Fibroblast of the aortic adventitia (primary cell): ENCODE results near the gene H1-8. TPM values are rescaled to one million over a fixed set of nuclear protein-coding genes. Genes with fewer than 3 reads are reported as not detected.

ENCODE experiments used
- DNase-seq: peaks from one replicate; pipeline ENCODE4 v3.0.0-alpha.2; 2010; ENCODE audit warnings: low read depth
- H3K4me3 ChIP-seq: 2 replicates; pipeline ENCODE4 v1.5.1; 2011; ENCODE audit warnings: low read depth, mild to moderate bottlenecking, control low read depth, low read length, moderate library complexity
- total RNA-seq: library from RNA; depleted of rRNA; stranded (reverse); fragments of >200 nt; gene quantifications from 2 replicates; pipeline ENCODE4 v1.2.3, GENCODE V29; 2012; ENCODE audit warnings: low replicate concordance
- TF ChIP-seq, protein P1 (sequence below): IDR thresholded peaks from 2 replicates; pipeline ENCODE4 v1.5.1; 2011; ENCODE audit warnings: mild to moderate bottlenecking, low read length, control low read depth, inconsistent platforms; ENCODE audit not compliant: insufficient read depth

Gene H1-8
- total RNA-seq, 1 donor: not detected

DNA sequence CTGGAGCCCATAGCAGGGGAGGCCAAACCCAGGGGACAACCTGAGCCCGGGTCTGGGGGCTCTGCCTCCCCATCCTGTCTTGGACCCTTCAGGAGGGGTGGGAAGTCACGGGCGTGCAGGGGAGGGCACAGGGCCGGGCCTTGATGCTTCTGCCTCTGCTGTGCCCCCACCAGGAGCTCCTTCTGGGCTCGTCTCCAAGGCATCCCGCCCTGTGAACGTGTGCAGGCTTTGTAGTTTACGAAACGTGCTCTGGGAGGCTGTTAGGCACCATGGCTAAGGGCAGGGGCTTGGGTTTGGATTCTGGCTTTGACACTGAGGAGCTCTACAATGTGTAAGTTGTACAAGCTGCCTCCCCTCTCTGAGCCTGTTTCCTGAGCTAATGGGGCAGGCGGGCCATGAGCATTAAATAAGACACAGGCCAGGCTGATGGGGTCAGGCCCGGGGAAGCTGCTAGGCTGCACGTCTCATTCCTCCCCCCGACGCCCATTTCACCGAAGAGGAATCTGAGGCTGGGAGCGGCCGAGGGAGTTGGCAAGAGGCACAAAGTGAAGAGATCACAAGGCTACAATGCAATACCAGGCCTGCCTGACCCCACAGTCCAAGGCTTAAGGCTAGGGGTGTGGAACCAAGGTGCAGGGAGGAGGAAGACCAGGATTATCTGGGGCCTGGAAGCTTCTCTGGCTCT is 43.9 kb downstream of the H1-8 start:
- TF ChIP-seq, protein P1, sequence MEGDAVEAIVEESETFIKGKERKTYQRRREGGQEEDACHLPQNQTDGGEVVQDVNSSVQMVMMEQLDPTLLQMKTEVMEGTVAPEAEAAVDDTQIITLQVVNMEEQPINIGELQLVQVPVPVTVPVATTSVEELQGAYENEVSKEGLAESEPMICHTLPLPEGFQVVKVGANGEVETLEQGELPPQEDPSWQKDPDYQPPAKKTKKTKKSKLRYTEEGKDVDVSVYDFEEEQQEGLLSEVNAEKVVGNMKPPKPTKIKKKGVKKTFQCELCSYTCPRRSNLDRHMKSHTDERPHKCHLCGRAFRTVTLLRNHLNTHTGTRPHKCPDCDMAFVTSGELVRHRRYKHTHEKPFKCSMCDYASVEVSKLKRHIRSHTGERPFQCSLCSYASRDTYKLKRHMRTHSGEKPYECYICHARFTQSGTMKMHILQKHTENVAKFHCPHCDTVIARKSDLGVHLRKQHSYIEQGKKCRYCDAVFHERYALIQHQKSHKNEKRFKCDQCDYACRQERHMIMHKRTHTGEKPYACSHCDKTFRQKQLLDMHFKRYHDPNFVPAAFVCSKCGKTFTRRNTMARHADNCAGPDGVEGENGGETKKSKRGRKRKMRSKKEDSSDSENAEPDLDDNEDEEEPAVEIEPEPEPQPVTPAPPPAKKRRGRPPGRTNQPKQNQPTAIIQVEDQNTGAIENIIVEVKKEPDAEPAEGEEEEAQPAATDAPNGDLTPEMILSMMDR: no peak
- peak; percentile 64 for DNase-seq
- H3K4me3 ChIP-seq: no peak overlapping the region

DNA sequence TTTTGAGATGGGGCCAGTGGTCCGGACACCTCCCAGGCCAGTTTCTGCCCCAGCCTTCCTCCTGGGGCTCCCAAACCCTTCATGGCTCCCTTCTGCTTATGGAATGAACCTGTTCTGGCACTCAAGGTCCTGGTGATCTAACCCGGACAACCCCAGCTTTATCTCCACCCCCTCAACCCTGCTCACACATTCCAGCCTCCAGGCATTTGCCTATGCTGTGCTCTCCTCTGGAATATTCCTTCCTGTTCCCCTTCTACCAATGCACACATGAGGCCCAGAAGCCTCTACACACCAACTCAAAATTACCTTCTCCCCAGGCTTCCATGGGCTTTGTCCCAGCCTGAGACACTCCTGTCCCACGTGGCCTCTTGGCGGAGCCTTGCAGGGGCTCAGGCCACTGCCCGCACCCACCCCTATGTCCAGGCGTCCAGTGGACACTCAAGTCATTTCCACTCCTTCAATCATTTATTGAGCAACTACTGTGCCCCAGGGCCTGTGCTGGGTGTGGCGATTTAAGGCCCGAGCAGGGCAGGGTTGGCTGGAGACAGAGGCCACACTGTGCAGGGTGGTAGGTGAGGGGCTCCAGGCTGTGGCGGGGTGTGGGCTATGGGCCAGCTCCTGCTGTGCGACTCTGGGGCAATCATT is 44.7 kb downstream of the H1-8 start:
- TF ChIP-seq, protein P1: no peak
- peak; percentile 6 for DNase-seq
- no peak overlapping the region for H3K4me3 ChIP-seq

DNA sequence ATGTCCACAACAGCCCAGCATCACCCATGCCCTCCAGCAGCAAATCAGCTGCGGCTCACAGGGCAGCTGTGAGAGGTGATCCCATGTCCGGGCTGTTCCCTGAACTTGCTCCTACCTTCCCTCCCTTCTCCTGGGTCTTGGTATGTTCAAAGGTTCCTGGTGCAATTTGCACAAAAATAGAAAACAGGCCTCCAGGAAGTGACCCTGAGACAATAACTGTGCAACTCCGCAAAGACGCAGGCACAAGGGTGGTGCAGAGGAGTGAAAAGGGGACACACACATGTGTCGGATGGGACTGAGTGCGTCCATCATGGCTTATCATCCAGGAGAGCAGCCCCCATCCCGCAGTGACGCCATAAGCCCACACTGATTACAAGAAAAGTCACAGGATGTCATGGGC is 47.2 kb downstream of the H1-8 start:
- no peak for DNase-seq
- H3K4me3 ChIP-seq: no peak overlapping the region
- TF ChIP-seq, protein P1: no peak

DNA sequence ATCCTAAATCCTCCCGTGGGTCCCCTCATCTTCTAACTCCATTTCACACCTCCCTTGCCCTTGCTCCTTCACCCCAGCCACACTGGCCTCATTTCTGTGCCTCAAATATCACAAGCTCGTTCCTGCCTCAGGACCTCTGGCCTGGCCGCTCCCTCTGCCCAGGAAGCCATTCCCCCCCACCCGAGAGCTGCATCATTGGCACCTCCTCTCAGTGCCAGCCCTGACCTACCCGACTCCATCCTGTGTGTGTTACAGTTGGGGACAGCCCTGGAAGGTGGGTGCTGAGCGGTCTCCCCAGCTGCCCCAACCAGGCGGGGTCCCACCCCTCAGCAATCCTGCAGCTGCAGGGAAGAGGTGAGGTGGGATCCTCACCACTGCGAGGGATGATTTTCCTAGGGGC is 49.0 kb downstream of the H1-8 start:
- DNase-seq: no peak
- no peak overlapping the region for H3K4me3 ChIP-seq
- TF ChIP-seq, protein P1: no peak

DNA sequence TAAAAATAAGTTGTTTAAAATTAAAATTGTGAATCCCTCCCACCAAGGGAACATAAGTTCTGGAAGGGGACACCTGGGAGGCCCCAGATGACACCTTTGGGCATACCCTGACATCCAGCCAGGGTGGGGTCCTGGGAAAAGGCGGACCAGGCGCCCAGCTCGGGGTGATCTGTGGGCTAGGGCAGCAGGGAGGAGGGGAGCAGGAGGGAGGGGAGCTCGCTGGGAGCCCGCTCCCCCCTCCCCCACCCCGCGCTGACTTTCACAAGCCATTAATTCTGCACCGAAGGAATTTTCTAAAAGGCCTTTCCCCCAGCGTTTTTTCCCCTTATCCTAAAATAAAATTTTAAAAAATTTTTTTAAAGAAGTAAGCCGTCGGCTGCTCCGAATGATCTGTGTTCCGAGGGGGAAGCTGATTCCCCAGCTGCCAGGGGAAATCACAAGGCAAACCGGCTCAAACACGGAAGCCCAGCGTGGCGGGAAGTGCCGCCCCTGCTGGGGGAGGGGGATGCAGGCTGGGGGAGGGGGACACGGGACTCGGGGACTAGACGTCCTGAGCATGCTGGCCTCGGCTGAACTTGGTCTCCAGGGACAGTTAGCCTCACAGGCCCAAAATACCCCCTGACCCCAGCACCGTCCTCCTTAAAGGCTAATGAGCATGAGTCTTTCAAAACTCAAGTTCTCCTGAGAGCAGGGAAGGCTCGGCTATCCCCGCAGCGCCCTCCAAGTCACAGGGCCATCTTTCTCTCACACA is 49.6 kb downstream of the H1-8 start:
- TF ChIP-seq, protein P1: no peak
- peak; percentile 26 for DNase-seq
- H3K4me3 ChIP-seq: no peak overlapping the region

DNA sequence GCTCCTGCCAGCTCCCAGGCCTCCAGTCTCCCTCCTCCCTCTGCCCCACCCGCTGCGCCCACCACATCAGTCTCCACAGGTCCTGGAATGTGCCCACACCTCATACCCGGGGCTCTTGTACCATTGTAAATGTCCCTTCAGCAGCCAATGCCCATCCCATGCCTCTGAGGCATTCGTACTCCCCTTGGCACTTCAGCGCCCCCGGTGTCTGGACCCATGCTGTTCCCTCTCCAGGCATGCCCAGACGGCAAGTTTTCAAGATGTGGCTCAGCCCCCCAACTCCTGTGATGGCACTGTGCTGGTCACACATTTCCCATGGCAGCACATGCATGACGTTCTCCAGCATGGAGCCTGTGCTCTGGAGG is 50.2 kb downstream of the H1-8 start:
- no peak for DNase-seq
- TF ChIP-seq, protein P1: no peak
- H3K4me3 ChIP-seq: no peak overlapping the region
